K562 (cell line): ENCODE data around the gene PHYH. TPM values are rescaled to one million over a fixed set of nuclear protein-coding genes. Genes with fewer than 3 reads are reported as not detected.

Source experiments
- ATAC-seq: fragments of 200-7000 bp; cut with Tn5 transposase; 3 replicates; pipeline ENCODE4 v1.9.1; 2020; ENCODE audit warnings: moderate library complexity
- BruUV-seq: library from RNA; stranded (reverse); fragments of 400-500 nt; replicated peaks from 2 replicates; lab custom pipeline; 2021; lab: Mats Ljungman, UMichigan
- CTCF ChIA-PET: fragments of 300-600 bp; formaldehyde crosslinking; extraction: SDS; loops from one replicate; lab custom pipeline; 2021; ENCODE audit warnings: low intra/inter-chr PET ratio; lab: Yijun Ruan, JAX
- POLR2A ChIA-PET: fragments of 300-600, 350-650 bp; sonication (Branson Sonifier 250); formaldehyde crosslinking; extraction: SDS; loops from one replicate; lab custom pipeline; 2021; ENCODE audit warnings: antibody characterized with exemption, inconsistent platforms; lab: Yijun Ruan, JAX
- DNase-seq, 4 experiments: peaks; one replicate each; pipeline versions ENCODE4 v3.0.0 to v3.0.0-alpha.2; 2011 to 2018; ENCODE audit warnings: low spot score in 3 of 4, mixed read lengths in 3 of 4; ENCODE audit errors: extremely low read depth in 1 of 4
- FAIRE-seq: peaks from 2 replicates; lab custom pipeline; 2011; peaks lifted over from hg19 to GRCh38; lab: Jason Lieb, UNC
- H2AFZ ChIP-seq: 2 replicates; pipeline ENCODE4 v1.6.0; 2011; ENCODE audit warnings: low read depth, low read length, control low read depth, inconsistent platforms
- H3K27ac ChIP-seq: fragments of 200-600 bp; 3 replicates; pipeline ENCODE4 v1.8.0; 2011; ENCODE audit warnings: low read depth, mild to moderate bottlenecking, control low read depth, inconsistent platforms, low read length, moderate library complexity, mixed read lengths; ENCODE audit errors: extremely low read depth
- H3K27me3 ChIP-seq, 2 experiments: fragments of 300-600 bp in 1 of 2; 2 replicates in 1 of 2; 3 replicates in 1 of 2; pipeline versions ENCODE4 v1.6.0 to v1.8.0; 2011; ENCODE audit warnings: inconsistent platforms in 2 of 2, low read length in 2 of 2, mild to moderate bottlenecking in 1 of 2, mixed read lengths in 1 of 2, moderate library complexity in 1 of 2; ENCODE audit not compliant: control insufficient read depth in 2 of 2, insufficient read depth in 2 of 2
- H3K36me3 ChIP-seq: fragments of 300-600 bp; 3 replicates; pipeline ENCODE4 v1.8.0; 2011; ENCODE audit warnings: mild to moderate bottlenecking, low read length, inconsistent platforms; ENCODE audit not compliant: control insufficient read depth, insufficient read depth
- H3K4me1 ChIP-seq, 2 experiments: fragments of 200-600 bp in 1 of 2; replicated peaks in 1 of 2; 2 replicates in 1 of 2; 3 replicates in 1 of 2; pipeline versions ENCODE4 v1.5.1 to v1.8.0; 2011; ENCODE audit warnings: inconsistent platforms in 2 of 2, low read length in 2 of 2, mild to moderate bottlenecking in 1 of 2, mixed read lengths in 1 of 2, moderate library complexity in 1 of 2; ENCODE audit not compliant: control insufficient read depth in 2 of 2, insufficient read depth in 2 of 2
- H3K4me2 ChIP-seq: 2 replicates; pipeline ENCODE4 v1.6.1; 2011; ENCODE audit warnings: low read length, control low read depth, inconsistent platforms, mixed read lengths; ENCODE audit not compliant: insufficient read depth
- H3K4me3 ChIP-seq: fragments of 200-600 bp; sonication (generic), shearing (Covaris generic); 2 replicates; pipeline ENCODE4 v1.5.1; 2016; ENCODE audit warnings: control low read depth, inconsistent platforms
- H3K79me2 ChIP-seq: fragments of 200-600 bp; 3 replicates; pipeline ENCODE4 v1.8.0; 2011; ENCODE audit warnings: low read length, inconsistent platforms; ENCODE audit not compliant: control insufficient read depth, insufficient read depth
- H3K9ac ChIP-seq, 2 experiments: 2 replicates each; pipeline versions ENCODE4 v1.6.0 to v1.6.1; 2011; ENCODE audit warnings: low read depth in 2 of 2, low read length in 2 of 2, control low read depth in 1 of 2, inconsistent platforms in 1 of 2, mild to moderate bottlenecking in 1 of 2, mixed read lengths in 1 of 2; ENCODE audit not compliant: insufficient read depth in 1 of 2
- H3K9me1 ChIP-seq: one replicate; pipeline ENCODE4 v1.6.0; 2011; ENCODE audit warnings: inconsistent platforms, mild to moderate bottlenecking, low read length, moderate library complexity; ENCODE audit not compliant: control insufficient read depth, insufficient read depth
- H3K9me3 ChIP-seq: replicated peaks from 2 replicates; pipeline ENCODE4 v1.5.1; 2011; ENCODE audit warnings: low read depth, low read length, inconsistent platforms; ENCODE audit not compliant: control insufficient read depth, insufficient read depth
- H4K20me1 ChIP-seq: replicated peaks from 2 replicates; pipeline ENCODE4 v1.6.1; 2011; ENCODE audit warnings: low read length, inconsistent platforms, mixed read lengths; ENCODE audit not compliant: control insufficient read depth, insufficient read depth
- ARNT ChIP-seq, 2 experiments: fragments of 450-650 bp; IDR thresholded peaks; 2 replicates each; pipeline ENCODE4 v1.6.1; 2016; ENCODE audit warnings: mild to moderate bottlenecking in 1 of 2
- BACH1 ChIP-seq: fragments of 200-800 bp; sonication (Bioruptor generic); IDR thresholded peaks from 2 replicates; pipeline ENCODE4 v1.6.1; 2016; ENCODE audit warnings: missing genetic modification characterization, missing compliant biosample characterization
- DPF2 ChIP-seq: fragments of 450-650 bp; IDR thresholded peaks from 2 replicates; pipeline ENCODE4 v1.6.1; 2016
- MTA3 ChIP-seq: fragments of 450-650 bp; formaldehyde crosslinking; IDR thresholded peaks from 2 replicates; pipeline ENCODE4 v1.6.1; 2017; ENCODE audit warnings: mild to moderate bottlenecking, borderline replicate concordance
- PRDM10 ChIP-seq: fragments of 450-650 bp; IDR thresholded peaks from 2 replicates; pipeline ENCODE4 v1.6.1; 2018; ENCODE audit not compliant: partially characterized antibody
- WGBS: fragments of 100-300 bp; shearing (Covaris generic); methylation state at CpG from one replicate; pipeline ENCODE4 v1.1.6; 2016; ENCODE audit warnings: low coverage, mixed read lengths; ENCODE audit not compliant: insufficient coverage; ENCODE audit errors: missing lambda C conversion rate; 5-methylcytosine and 5-hydroxymethylcytosine counted together
- in situ Hi-C: fragments of 300-500 bp; cut with MboI; formaldehyde crosslinking; loops from 4 replicates; pipeline ENCODE4 v1.15.0; 2018; ENCODE audit warnings: inconsistent platforms, mixed read lengths
- intact Hi-C: fragments of 100-400 bp; cut with micrococcal nuclease; formaldehyde crosslinking; loops from 2 replicates; pipeline ENCODE4 v1.14.2; 2022
- polyA plus RNA-seq, 8 experiments: library from polyadenylated mRNA; depleted of rRNA in 4 of 8; stranded (reverse) in 5 of 8; unstranded in 3 of 8; fragments of >200 nt; fragmentation: Nextera tagmentation in 2 of 8; fragmentation: Illumina TruSeq in 1 of 8; extraction: Ambion mirVana in 2 of 8; extraction: Trizol in 1 of 8; gene quantifications; 2 replicates each; pipeline versions ENCODE4 v1.2.1 to v1.2.3, GENCODE V29; 2011 to 2014; ENCODE audit warnings: inconsistent platforms in 1 of 8, missing spikeins in 1 of 8
- total RNA-seq, 7 experiments: library from RNA; depleted of rRNA in 6 of 7; stranded (reverse); fragments of >200 nt in 6 of 7; fragmentation: Illumina TruSeq in 2 of 7; extraction: Trizol in 2 of 7; gene quantifications; 2 replicates each; pipeline versions ENCODE4 v1.2.1 to v1.2.3, GENCODE V29; 2011 to 2021; ENCODE audit warnings: low replicate concordance in 1 of 7
- TF ChIP-seq, protein P1 (sequence below), 2 experiments: fragments of 450-650 bp; IDR thresholded peaks; 2 replicates each; pipeline ENCODE4 v1.6.1; 2016

Gene PHYH
- total and polyA plus RNA-seq, 9 of the 15 experiments (the other 6 are each of a cell fraction or from before 2014, with no cell fraction given): 3.8 to 6.9 (median 5.7) TPM

DNA sequence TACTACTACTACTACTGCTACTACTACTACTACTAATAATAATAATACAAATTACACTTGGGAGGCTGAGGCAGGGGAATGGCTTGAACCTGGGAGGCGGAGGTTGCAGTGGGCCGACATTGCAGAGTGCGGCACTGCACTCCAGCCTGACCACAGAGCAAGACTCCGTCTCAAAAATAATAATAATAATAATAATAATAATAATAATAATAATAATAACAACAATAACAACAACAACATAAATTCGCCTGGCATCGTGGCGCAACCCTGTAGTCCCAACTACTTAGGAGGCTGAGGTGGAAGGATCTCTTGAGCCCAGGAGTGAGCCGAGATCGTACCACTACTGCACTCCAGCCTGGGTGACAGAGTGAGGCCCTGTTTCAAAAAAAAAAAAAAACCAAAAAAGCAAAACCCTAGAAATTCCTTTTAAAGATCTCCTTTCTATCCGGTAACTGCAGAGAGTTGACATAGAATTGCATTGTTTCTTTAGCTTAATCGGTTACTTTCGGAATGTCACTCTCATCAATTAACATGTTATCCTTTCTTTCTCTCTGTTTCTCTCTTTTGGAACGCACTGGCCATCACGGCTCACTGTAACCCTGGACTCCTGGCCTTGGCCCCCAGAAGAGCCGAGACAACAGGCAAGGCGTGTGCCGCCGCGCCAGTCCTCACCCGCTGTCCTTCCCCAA lies 972 bp downstream of the PHYH start:
- ATAC-seq (no peak), DNase-seq (no peak), FAIRE-seq (no peak)
- no peaks in the 10 kb centered on the region for H3K27me3 ChIP-seq
- H3K4me2 ChIP-seq: peak overlapping the region; percentile 76
- intact Hi-C loops (no loop called here), in situ Hi-C loops (no loop called here)
- WGBS: 78% methylated on average over 17 of the region's 20 CpGs
- ChIA-PET CTCF (no interaction called here), POLR2A (interaction anchor here (0.6 to 2.0 kb wide), 7 partner anchors 10 to 1256 kb away, joined by 3 to 6 read pairs (median 3); partner anchors contain the start of genes MCM10 and UPF2)
- H3K27ac ChIP-seq: peak overlapping the region; percentile 69; the same call in 1 of the 3 replicates
- peaks cover 8 to 32% of the 10 kb centered on the region in 2 experiments; a peak in 3 of 5 replicates for H3K4me1 ChIP-seq
- TF ChIP-seq, protein P1, sequence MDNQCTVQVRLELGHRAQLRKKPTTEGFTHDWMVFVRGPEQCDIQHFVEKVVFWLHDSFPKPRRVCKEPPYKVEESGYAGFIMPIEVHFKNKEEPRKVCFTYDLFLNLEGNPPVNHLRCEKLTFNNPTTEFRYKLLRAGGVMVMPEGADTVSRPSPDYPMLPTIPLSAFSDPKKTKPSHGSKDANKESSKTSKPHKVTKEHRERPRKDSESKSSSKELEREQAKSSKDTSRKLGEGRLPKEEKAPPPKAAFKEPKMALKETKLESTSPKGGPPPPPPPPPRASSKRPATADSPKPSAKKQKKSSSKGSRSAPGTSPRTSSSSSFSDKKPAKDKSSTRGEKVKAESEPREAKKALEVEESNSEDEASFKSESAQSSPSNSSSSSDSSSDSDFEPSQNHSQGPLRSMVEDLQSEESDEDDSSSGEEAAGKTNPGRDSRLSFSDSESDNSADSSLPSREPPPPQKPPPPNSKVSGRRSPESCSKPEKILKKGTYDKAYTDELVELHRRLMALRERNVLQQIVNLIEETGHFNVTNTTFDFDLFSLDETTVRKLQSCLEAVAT (IDR thresholded peaks at IDR 0.05): peak in 1 of 2 experiments; percentile 72; a peak in 2 of 4 replicates
- TF ChIP-seq MTA3 (0 out of 2 replicates have a peak, but pooled peaks have one; percentile 34), BACH1 (no peak), PRDM10 (peak; percentile 67), ARNT (IDR thresholded peaks at IDR 0.05) (no peak), DPF2 (0 out of 2 replicates have a peak, but pooled peaks have one; percentile 30)
- no peaks in the 10 kb centered on the region for H3K79me2 ChIP-seq
- peak overlapping the region; percentile 58 for H3K4me3 ChIP-seq
- no peaks in the 10 kb centered on the region for H4K20me1 ChIP-seq
- H3K36me3 ChIP-seq: no peaks in the 10 kb centered on the region
- H3K9ac ChIP-seq: peak overlapping the region; percentile 69 to 91
- H2AFZ ChIP-seq: peak overlapping the region; percentile 88
- no peaks in the 10 kb centered on the region for H3K9me1 ChIP-seq
- H3K9me3 ChIP-seq: no peaks in the 10 kb centered on the region
- BruUV-seq: no TSS peak
